DOHH2 (cell line): Measurements from ENCODE around the gene LAMB1.

Experiments used
- EZH2phosphoT487 ChIP-seq: fragments of 200-600 bp; sonication (generic); IDR thresholded peaks from 2 replicates; pipeline ENCODE4 v1.6.1; 2017; ENCODE audit warnings: borderline replicate concordance, mild to moderate bottlenecking, antibody characterized with exemption, low read length, moderate library complexity, mixed read lengths
- TF ChIP-seq, protein P1 (sequence below): fragments of 200-600 bp; sonication (generic); IDR thresholded peaks from one replicate; pipeline ENCODE4 v1.5.1; 2014; ENCODE audit warnings: antibody characterized with exemption, mild to moderate bottlenecking, low read depth, low read length; ENCODE audit not compliant: poor library complexity, severe bottlenecking

- TF ChIP-seq, protein P1, sequence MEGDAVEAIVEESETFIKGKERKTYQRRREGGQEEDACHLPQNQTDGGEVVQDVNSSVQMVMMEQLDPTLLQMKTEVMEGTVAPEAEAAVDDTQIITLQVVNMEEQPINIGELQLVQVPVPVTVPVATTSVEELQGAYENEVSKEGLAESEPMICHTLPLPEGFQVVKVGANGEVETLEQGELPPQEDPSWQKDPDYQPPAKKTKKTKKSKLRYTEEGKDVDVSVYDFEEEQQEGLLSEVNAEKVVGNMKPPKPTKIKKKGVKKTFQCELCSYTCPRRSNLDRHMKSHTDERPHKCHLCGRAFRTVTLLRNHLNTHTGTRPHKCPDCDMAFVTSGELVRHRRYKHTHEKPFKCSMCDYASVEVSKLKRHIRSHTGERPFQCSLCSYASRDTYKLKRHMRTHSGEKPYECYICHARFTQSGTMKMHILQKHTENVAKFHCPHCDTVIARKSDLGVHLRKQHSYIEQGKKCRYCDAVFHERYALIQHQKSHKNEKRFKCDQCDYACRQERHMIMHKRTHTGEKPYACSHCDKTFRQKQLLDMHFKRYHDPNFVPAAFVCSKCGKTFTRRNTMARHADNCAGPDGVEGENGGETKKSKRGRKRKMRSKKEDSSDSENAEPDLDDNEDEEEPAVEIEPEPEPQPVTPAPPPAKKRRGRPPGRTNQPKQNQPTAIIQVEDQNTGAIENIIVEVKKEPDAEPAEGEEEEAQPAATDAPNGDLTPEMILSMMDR: no peak
- TF ChIP-seq EZH2phosphoT487: no peak
Measured at GRCh38 chr7:107943018-107943417, 59.9 kb downstream of the LAMB1 start.
